GM21529 (cell line): Measurements from ENCODE around the gene ZFAND3.

Experiments
- ATAC-seq: cut with Tn5 transposase; IDR thresholded peaks from one replicate; pipeline ENCODE4 v1.9.1; 2021; ENCODE audit not compliant: unreplicated experiment

ZFAND3 gene

GRCh38 chr6:38177882-38178583, 358.5 kb downstream of the ZFAND3 start:
- no peak for ATAC-seq

DNA sequence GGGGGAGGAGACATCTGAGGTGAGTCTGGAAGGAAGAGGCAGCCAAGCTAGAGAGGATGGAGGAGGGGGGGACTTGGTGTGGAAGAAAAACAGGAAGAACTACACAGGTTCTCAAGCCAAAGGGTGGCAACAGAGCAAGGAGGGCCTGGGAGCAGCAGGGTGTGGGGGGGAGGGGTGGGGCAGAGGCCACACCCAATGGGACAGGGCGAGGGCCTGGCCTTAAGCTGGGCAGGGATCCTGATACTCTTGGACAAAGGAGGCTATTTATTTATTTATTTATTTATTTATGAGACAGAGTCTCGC, 359.0 kb downstream of the ZFAND3 start:
- no peak for ATAC-seq

DNA sequence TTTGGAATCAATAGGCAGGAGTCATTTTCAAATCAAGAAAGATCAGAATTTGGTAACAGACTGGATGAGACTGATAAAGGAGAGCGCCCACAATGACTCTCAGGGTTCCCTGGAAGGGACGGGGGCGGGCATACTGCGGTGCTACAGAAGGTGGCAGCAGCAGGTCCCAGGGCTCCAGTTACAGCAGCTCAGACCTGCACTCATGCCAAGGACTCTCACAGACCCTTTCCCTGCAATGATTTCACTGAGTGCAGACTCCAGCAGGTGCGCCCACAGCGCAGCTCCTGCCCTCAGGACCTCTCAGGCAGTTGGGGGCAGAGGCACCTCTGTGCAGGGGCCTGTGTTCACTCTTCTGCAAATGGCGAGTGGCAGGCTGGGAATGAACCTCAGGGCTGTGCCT, 359.8 kb downstream of the ZFAND3 start:
- no peak for ATAC-seq

- no peak for ATAC-seq
Measured at GRCh38 chr6:38179794-38180430, 360.4 kb downstream of the ZFAND3 start.

GRCh38 chr6:38180586-38180985, 361.1 kb downstream of the ZFAND3 start:
- ATAC-seq, result no peak

DNA sequence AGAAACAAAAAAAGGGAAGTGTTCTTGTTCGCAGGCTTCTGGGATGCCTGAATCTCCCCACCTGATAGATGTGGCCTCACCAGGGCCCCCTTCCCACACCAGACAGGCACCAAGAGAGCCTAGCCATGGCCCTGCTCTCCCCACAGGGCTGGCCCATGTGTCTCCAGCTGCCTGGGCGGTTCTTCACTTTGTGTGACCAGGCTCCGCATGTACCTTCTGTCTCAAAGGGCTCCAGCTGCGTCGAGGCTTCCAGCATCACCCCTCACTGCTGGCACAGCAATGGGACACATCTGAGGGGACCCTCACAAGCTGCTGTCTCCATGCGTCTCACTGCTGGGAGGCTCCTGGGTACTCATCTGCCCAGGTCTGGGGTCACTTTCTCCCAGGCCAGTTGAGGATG, 362.9 kb downstream of the ZFAND3 start:
- no peak for ATAC-seq

GRCh38 chr6:38183856-38184584, 364.5 kb downstream of the ZFAND3 start:
- ATAC-seq, result no peak

DNA sequence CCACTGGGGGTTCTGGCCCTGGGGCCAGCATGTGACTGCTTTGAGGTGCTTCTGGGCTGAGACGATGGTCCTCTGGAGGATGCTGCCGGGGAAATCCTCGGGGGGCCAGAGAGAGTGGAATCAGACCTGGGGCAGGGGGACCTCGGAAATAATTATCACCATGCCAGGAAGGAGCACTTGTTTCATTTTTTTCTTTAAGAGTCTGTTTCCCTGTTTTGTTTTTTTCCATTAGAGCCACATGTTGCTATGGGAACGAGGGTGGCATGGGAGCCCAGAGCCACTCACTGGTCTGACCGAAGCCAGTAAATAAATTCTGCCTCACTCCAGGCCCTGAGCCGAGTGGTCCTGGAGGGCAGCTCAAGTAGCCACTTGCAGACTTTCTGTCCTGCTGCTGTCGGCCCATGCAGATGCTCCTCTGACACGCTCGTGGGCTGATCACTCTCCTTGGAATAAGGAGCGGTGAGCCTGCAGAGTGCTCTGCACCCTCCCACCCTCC, 365.1 kb downstream of the ZFAND3 start:
- no peak for ATAC-seq

DNA sequence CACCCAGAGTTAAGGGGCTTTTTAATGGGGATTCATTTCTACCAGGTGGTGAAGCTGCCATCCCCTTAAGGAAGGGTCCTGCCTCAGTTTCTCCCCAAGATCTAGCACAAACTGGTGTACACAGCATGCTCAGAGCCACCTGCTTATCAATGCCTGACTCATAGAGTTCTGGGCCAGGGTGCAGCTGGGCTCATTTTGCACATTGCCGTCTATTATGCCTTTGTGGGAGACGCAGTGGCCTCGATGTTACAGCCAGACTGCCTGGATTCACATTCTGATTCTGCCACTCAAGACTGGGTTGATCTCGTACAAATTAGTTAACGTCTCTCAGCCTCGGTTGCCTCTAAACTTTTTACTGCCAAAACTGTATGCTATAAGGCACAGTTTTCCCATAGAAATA, 365.7 kb downstream of the ZFAND3 start:
- ATAC-seq, result no peak

DNA sequence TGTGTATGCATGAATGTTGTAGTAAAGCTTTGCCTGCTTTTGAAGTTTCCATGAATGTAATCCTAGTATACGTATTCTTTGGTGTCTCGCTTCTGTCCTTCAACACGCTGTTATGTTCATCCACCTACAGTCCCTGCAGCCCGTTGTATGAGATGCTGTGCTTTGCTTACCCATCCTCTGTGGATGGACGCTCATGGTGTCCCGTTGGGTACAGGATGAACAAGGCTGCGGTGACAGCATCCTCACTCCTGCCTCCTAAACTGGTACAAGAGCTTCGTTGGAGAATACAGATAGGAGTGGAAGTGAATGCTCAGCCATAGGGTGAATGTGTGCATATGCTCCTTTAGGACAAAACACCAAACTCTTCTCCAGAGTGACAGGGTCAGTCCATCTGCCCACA, 366.2 kb downstream of the ZFAND3 start:
- ATAC-seq, result no peak

GRCh38 chr6:38187325-38187724, 367.8 kb downstream of the ZFAND3 start:
- no peak for ATAC-seq

- ATAC-seq, result no peak
Measured at GRCh38 chr6:38187811-38188590, 368.5 kb downstream of the ZFAND3 start.

DNA sequence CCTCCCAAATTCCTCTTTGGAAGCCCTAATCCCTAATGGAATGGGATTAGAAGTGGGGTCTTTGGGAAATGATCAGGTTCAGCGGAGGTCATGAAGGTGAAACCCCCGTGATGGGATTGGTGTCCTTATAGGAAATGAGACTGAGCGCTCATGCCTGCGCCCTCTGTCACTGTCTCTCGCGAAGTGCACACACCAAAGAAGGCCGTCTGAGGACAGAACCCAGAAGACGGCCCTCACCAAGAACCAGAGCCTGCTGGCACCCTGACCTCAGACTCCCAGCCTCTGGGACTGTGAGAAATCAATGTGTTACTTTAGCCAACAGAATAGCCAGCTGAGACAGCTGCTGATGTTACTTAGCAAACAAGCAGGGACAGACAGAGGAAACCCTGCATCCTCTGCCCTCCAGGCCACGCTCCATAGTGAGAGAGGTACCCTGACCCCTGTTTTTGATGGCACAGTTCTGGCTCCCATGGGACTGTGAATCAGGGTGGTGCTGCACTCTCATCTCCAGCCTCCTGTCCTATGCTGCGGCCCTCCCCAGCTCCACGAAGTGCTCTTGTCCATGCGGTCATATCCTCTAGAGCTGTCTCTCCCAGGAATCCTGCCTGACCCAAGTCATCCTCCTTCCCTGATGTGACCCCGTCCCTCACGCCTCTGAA, 369.3 kb downstream of the ZFAND3 start:
- no peak for ATAC-seq

- no peak for ATAC-seq
Measured at GRCh38 chr6:38191418-38191817, 371.9 kb downstream of the ZFAND3 start.

DNA sequence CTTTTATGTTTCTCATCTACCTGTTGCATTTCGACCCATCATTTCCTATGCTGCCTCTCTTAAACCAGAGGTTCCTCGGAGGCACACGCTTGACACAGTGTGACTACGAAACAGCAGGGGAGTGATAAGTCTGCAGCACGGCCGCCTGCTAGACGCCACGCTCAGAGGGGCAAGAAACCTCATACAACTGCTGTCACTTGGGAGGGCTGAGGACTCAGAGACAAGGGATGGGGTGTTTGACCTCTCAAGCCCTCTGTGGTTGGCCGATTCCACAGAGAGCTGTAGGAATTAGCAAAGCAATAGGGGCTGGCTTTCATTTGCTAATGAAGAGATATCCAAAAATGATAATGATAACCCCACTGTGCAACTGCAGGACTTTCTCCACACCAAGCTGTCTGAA, 372.5 kb downstream of the ZFAND3 start:
- no peak for ATAC-seq

DNA sequence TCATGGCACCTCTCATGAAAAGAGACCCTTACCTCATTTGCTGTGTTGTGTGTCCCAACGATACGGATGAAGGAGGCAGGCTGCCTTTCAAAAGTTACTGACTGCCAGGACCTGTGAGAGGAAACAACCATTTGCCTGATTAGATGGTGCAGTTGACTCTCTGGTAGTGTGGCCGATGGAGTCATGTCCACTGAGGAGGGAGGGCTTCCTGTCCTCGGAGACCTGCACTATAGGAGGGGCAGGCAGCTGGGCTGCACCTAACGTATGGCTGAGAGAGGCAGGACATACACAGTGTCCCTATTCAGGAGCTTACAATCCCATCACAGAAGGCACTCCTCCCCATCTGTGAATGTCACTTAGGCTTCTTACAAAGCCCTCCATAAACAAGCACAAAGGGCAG, 373.0 kb downstream of the ZFAND3 start:
- ATAC-seq, result no peak

- no peak for ATAC-seq
Measured at GRCh38 chr6:38193051-38193450, 373.5 kb downstream of the ZFAND3 start.

- ATAC-seq, result no peak
Measured at GRCh38 chr6:38193481-38194281, 374.2 kb downstream of the ZFAND3 start.

DNA sequence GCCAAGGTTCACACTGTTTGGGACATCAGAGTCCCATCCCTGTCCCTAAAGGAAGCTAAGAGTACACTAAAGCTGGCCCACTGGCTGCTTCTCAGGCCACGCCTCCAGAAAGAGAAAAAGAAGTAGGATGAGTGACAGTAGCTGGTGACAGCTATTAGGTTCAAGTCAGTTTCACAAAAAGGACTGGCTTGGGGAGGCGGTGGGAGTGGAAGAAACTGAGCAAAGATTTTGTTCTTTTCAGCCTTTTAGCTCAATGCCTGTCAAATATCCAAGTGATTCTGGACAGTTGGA, 374.7 kb downstream of the ZFAND3 start:
- ATAC-seq, result no peak

DNA sequence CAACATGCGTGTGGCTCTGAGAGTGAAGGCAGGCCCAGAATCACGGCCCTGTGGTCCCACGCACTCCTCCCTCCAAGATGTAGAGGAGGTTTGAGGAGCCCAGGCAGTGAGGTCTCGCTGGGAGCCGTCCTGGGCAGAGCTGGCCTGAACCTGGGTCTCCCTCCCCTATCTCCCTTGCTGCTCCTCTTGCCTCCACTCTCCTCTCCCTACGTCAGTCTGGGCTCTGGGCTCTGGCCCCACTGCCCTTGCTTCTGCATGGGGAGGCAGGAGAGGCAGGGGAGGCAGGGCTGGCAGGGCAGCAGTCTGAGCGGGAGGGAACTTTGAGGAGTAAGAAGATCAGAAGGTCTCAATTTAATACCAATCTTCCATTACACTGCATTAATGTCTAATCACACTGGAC, 375.1 kb downstream of the ZFAND3 start:
- ATAC-seq, result no peak
